HUES64 (cell line): Measurements from ENCODE around the gene MACROD1. TPM values are rescaled to one million over a fixed set of nuclear protein-coding genes. Genes with fewer than 3 reads are reported as not detected.

ENCODE experiments used
- H3K27ac ChIP-seq: 2 replicates; pipeline ENCODE4 v1.7.0; 2013; ENCODE audit warnings: low read depth, low read length, inconsistent platforms
- H3K27me3 ChIP-seq: 2 replicates; pipeline ENCODE4 v1.6.1; 2013; ENCODE audit warnings: mild to moderate bottlenecking, low read length; ENCODE audit not compliant: insufficient read depth
- H3K36me3 ChIP-seq: 2 replicates; pipeline ENCODE4 v1.6.1; 2013; ENCODE audit warnings: mild to moderate bottlenecking, low read length; ENCODE audit not compliant: insufficient read depth
- H3K4me1 ChIP-seq: 2 replicates; pipeline ENCODE4 v1.6.1; 2013; ENCODE audit warnings: mild to moderate bottlenecking, low read length, moderate library complexity; ENCODE audit not compliant: insufficient read depth
- H3K4me3 ChIP-seq: 2 replicates; pipeline ENCODE4 v1.5.1; 2013; ENCODE audit warnings: mild to moderate bottlenecking, low read length, moderate library complexity
- H3K9ac ChIP-seq: 2 replicates; pipeline ENCODE4 v1.6.1; 2013; ENCODE audit warnings: mild to moderate bottlenecking, low read depth, low read length
- H3K9me3 ChIP-seq: 2 replicates; pipeline ENCODE4 v1.6.1; 2013; ENCODE audit warnings: low read depth, low read length; ENCODE audit not compliant: insufficient read depth
- WGBS: fragments of 150-250, 120-280 bp; methylation state at CpG from one replicate; pipeline ENCODE4 v1.1.7; 2013; ENCODE audit warnings: missing lambda C conversion rate; 5-methylcytosine and 5-hydroxymethylcytosine counted together
- polyA plus RNA-seq, 2 experiments: library from polyadenylated mRNA; stranded (reverse); fragments of 50-300 nt; gene quantifications; one replicate each; pipeline ENCODE4 v1.2.3, GENCODE V29; 2013

The MACROD1 gene
- 5.2 TPM for polyA plus RNA-seq (2013, experiment 1 of 2)
- 16.1 TPM for polyA plus RNA-seq (2013, experiment 2 of 2)

GRCh38 chr11:64165842-64166635, at the start of gene MACROD1:
MACROD1 (minus strand) TSS chr11:64166113; CDS start chr11:64165994, 119 bp downstream.
- peaks cover 6% of the 10 kb centered on the region; the same call in 1 of the 2 replicates for H3K4me1 ChIP-seq
- H3K9ac ChIP-seq = peak within 1 kb of the TSS; percentile 79
- H3K9me3 ChIP-seq = no peaks in the 10 kb centered on the region
- no peaks in the 10 kb centered on the region for H3K27me3 ChIP-seq
- peak within 1 kb of the TSS; percentile 73 for H3K4me3 ChIP-seq
- under 1% methylated on average over 92 of the region's 92 CpGs for WGBS
- H3K36me3 ChIP-seq = peaks cover 4% of the 10 kb centered on the region; the same call in 1 of the 2 replicates
- peak within 1 kb of the TSS; percentile 16; the same call in 1 of the 2 replicates for H3K27ac ChIP-seq

- Histone ChIP-seq H3K27ac (no peak overlapping the region), H3K36me3 (peaks cover 20% of the 10 kb centered on the region), H3K27me3 (no peaks in the 10 kb centered on the region), H3K4me1 (no peaks in the 10 kb centered on the region), H3K9ac (no peak overlapping the region), H3K4me3 (no peak overlapping the region), H3K9me3 (no peaks in the 10 kb centered on the region)
- 93% methylated on average over 30 of the region's 30 CpGs for WGBS
Observed at GRCh38 chr11:64211181-64211872, 45.4 kb upstream of the MACROD1 start.

- Histone ChIP-seq H3K9ac (no peak overlapping the region), H3K27ac (no peak overlapping the region), H3K36me3 (peaks cover 29% of the 10 kb centered on the region), H3K4me3 (no peak overlapping the region), H3K4me1 (no peaks in the 10 kb centered on the region), H3K9me3 (no peaks in the 10 kb centered on the region), H3K27me3 (no peaks in the 10 kb centered on the region)
- WGBS = 95% methylated on average over 24 of the region's 24 CpGs
Observed at GRCh38 chr11:64210301-64211020, 44.5 kb upstream of the MACROD1 start.

GRCh38 chr11:64209563-64209843, 43.6 kb upstream of the MACROD1 start:
- Histone ChIP-seq H3K9ac (no peak overlapping the region), H3K27me3 (no peaks in the 10 kb centered on the region), H3K27ac (no peak overlapping the region), H3K4me1 (no peaks in the 10 kb centered on the region), H3K9me3 (no peaks in the 10 kb centered on the region), H3K36me3 (peaks cover 36% of the 10 kb centered on the region), H3K4me3 (no peak overlapping the region)
- WGBS = 87% methylated on average over 8 of the region's 8 CpGs

GRCh38 chr11:64208796-64209562, 43.1 kb upstream of the MACROD1 start:
- Histone ChIP-seq H3K27ac (no peak overlapping the region; the same call in 1 of the 2 replicates), H3K9ac (no peak overlapping the region)
- WGBS = 90% methylated on average over 18 of the region's 18 CpGs

GRCh38 chr11:64208086-64208795, 42.3 kb upstream of the MACROD1 start:
- Histone ChIP-seq H3K27ac (no peak overlapping the region), H3K27me3 (no peaks in the 10 kb centered on the region), H3K4me3 (no peak overlapping the region), H3K9me3 (no peaks in the 10 kb centered on the region), H3K36me3 (peaks cover 49% of the 10 kb centered on the region), H3K9ac (no peak overlapping the region), H3K4me1 (no peaks in the 10 kb centered on the region)
- WGBS = 94% methylated on average over 23 of the region's 23 CpGs

More at GRCh38 chr11:64208796-64209562, 43.1 kb upstream of the MACROD1 start:
- Histone ChIP-seq H3K36me3 (peaks cover 42% of the 10 kb centered on the region), H3K4me1 (no peaks in the 10 kb centered on the region), H3K9me3 (no peaks in the 10 kb centered on the region), H3K27me3 (no peaks in the 10 kb centered on the region), H3K4me3 (no peak overlapping the region)

GRCh38 chr11:64207256-64208085, 41.6 kb upstream of the MACROD1 start:
- Histone ChIP-seq H3K4me3 (no peak overlapping the region), H3K36me3 (peaks cover 57% of the 10 kb centered on the region), H3K27ac (peak overlapping the region; percentile 33; the same call in 1 of the 2 replicates), H3K27me3 (no peaks in the 10 kb centered on the region), H3K4me1 (no peaks in the 10 kb centered on the region), H3K9ac (no peak overlapping the region), H3K9me3 (no peaks in the 10 kb centered on the region)
- WGBS = 85% methylated on average over 30 of the region's 30 CpGs

GRCh38 chr11:64206457-64207255, 40.7 kb upstream of the MACROD1 start, which contains the start of gene FERMT3:
FERMT3 (plus strand) TSS chr11:64206721; CDS start chr11:64207365, 644 bp downstream.
- Histone ChIP-seq H3K4me3 (no peak within 1 kb of the TSS), H3K9ac (no peak within 1 kb of the TSS; the same call in 1 of the 2 replicates), H3K4me1 (no peaks in the 10 kb centered on the region), H3K27ac (peak within 1 kb of the TSS; percentile 33; the same call in 1 of the 2 replicates), H3K27me3 (no peaks in the 10 kb centered on the region), H3K36me3 (peaks cover 64% of the 10 kb centered on the region), H3K9me3 (no peaks in the 10 kb centered on the region)
- 93% methylated on average over 27 of the region's 27 CpGs for WGBS

- Histone ChIP-seq H3K27me3 (no peaks in the 10 kb centered on the region), H3K9me3 (no peaks in the 10 kb centered on the region), H3K9ac (no peak overlapping the region), H3K36me3 (peaks cover 81% of the 10 kb centered on the region), H3K27ac (no peak overlapping the region), H3K4me1 (no peaks in the 10 kb centered on the region), H3K4me3 (no peak overlapping the region)
- WGBS = 87% methylated on average over 7 of the region's 7 CpGs
Observed at GRCh38 chr11:64204464-64204989, 38.6 kb upstream of the MACROD1 start.
